ENCODE results near the gene C1QTNF3.

- TF ChIP-seq, protein P1, sequence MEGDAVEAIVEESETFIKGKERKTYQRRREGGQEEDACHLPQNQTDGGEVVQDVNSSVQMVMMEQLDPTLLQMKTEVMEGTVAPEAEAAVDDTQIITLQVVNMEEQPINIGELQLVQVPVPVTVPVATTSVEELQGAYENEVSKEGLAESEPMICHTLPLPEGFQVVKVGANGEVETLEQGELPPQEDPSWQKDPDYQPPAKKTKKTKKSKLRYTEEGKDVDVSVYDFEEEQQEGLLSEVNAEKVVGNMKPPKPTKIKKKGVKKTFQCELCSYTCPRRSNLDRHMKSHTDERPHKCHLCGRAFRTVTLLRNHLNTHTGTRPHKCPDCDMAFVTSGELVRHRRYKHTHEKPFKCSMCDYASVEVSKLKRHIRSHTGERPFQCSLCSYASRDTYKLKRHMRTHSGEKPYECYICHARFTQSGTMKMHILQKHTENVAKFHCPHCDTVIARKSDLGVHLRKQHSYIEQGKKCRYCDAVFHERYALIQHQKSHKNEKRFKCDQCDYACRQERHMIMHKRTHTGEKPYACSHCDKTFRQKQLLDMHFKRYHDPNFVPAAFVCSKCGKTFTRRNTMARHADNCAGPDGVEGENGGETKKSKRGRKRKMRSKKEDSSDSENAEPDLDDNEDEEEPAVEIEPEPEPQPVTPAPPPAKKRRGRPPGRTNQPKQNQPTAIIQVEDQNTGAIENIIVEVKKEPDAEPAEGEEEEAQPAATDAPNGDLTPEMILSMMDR (IDR thresholded peaks at IDR 0.05), result no peak
- TF ChIP-seq POLR2A (IDR thresholded peaks at IDR 0.05), result no peak
Observed at GRCh38 chr5:34001241-34001841, 41.7 kb downstream of the C1QTNF3 start.
